H1 (cell line): Measurements from ENCODE around the gene ST3GAL3. TPM values are rescaled to one million over a fixed set of nuclear protein-coding genes. Genes with fewer than 3 reads are reported as not detected.

ENCODE experiments used
- CHD7 ChIP-seq: fragments of 300-600 bp; sonication (generic); IDR thresholded peaks from 2 replicates; pipeline ENCODE4 v1.7.1; 2012; ENCODE audit warnings: low read length, moderate library complexity, mild to moderate bottlenecking, inconsistent platforms; ENCODE audit not compliant: insufficient replicate concordance
- EGR1 ChIP-seq: IDR thresholded peaks from 2 replicates; pipeline ENCODE4 v1.6.1; 2011; ENCODE audit warnings: low read depth, low read length, borderline replicate concordance
- polyA plus RNA-seq, 7 experiments: library from polyadenylated mRNA; depleted of rRNA in 3 of 7; stranded (reverse) in 5 of 7; unstranded in 2 of 7; fragments of >200 nt in 5 of 7; fragments of 200-250 nt in 2 of 7; gene quantifications; 1 replicate in 5 of 7; 2 replicates in 1 of 7; 4 replicates in 1 of 7; pipeline versions ENCODE4 v1.2.1 to v1.2.3, GENCODE V29; 2011 to 2013; ENCODE audit warnings: missing spikeins in 2 of 7, mixed read lengths in 2 of 7
- total RNA-seq: library from RNA; stranded (reverse); fragmentation: NEBNext Ultra II Directional; extraction: Animal tissue kit (Norgen Biotek cat#: 25700); gene quantifications from 2 replicates; pipeline ENCODE4 v1.2.1, GENCODE V29; 2021

Gene ST3GAL3
- total and polyA plus RNA-seq, 2 of the 8 experiments (the other 6 are each of a cell fraction or from before 2014, with no cell fraction given), result 6.8 to 7.0 TPM

GRCh38 chr1:43937179-43937865 lies 230.0 kb downstream of the ST3GAL3 start (continued):
- no peak for TF ChIP-seq CHD7
- no peak for TF ChIP-seq EGR1
